ENCODE measurements around the gene RIMBP2.

The RIMBP2 gene

GRCh38 chr12:130414381-130414780 lies 301.7 kb downstream of the RIMBP2 start:
- Histone ChIP-seq H3K36me3 (ENCODE audit: control insufficient read depth, insufficient read depth, low read length) (no peaks in the 10 kb centered on the region), H3K27me3 (ENCODE audit: control insufficient read depth, insufficient read depth, low read length) (no peaks in the 10 kb centered on the region), H3K4me1 (ENCODE audit: control insufficient read depth, insufficient read depth, low read length) (no peaks in the 10 kb centered on the region), H3K9ac (ENCODE audit: low read depth, low read length) (no peak overlapping the region), H3K9me3 (ENCODE audit: control insufficient read depth, insufficient read depth, low read length) (no peaks in the 10 kb centered on the region), H3K4me3 (ENCODE audit: low read depth, low read length) (no peak overlapping the region)

GRCh38 chr12:130413909-130414308 lies 302.2 kb downstream of the RIMBP2 start:
- no peaks in the 10 kb centered on the region for H3K4me1 ChIP-seq (ENCODE audit: control insufficient read depth, insufficient read depth, low read length)
- H3K9ac ChIP-seq (ENCODE audit: low read depth, low read length), result no peak overlapping the region
- no peaks in the 10 kb centered on the region for H3K36me3 ChIP-seq (ENCODE audit: control insufficient read depth, insufficient read depth, low read length)
- H3K9me3 ChIP-seq (ENCODE audit: control insufficient read depth, insufficient read depth, low read length), result no peaks in the 10 kb centered on the region
- H3K27me3 ChIP-seq (ENCODE audit: control insufficient read depth, insufficient read depth, low read length), result no peaks in the 10 kb centered on the region
- H3K4me3 ChIP-seq (ENCODE audit: low read depth, low read length), result no peak overlapping the region

- no peak overlapping the region for H3K4me3 ChIP-seq (ENCODE audit: low read depth, low read length)
- H3K9me3 ChIP-seq (ENCODE audit: control insufficient read depth, insufficient read depth, low read length), result no peaks in the 10 kb centered on the region
- H3K36me3 ChIP-seq (ENCODE audit: control insufficient read depth, insufficient read depth, low read length), result no peaks in the 10 kb centered on the region
- no peaks in the 10 kb centered on the region for H3K27me3 ChIP-seq (ENCODE audit: control insufficient read depth, insufficient read depth, low read length)
- H3K4me1 ChIP-seq (ENCODE audit: control insufficient read depth, insufficient read depth, low read length), result no peaks in the 10 kb centered on the region
- no peak overlapping the region for H3K9ac ChIP-seq (ENCODE audit: low read depth, low read length)
Observed at GRCh38 chr12:130412384-130412783, 303.7 kb downstream of the RIMBP2 start.

GRCh38 chr12:130405332-130405731 lies 310.8 kb downstream of the RIMBP2 start:
- Histone ChIP-seq H3K27me3 (ENCODE audit: control insufficient read depth, insufficient read depth, low read length) (no peaks in the 10 kb centered on the region), H3K9ac (ENCODE audit: low read depth, low read length) (no peak overlapping the region), H3K9me3 (ENCODE audit: control insufficient read depth, insufficient read depth, low read length) (no peaks in the 10 kb centered on the region), H3K36me3 (ENCODE audit: control insufficient read depth, insufficient read depth, low read length) (no peaks in the 10 kb centered on the region), H3K4me1 (ENCODE audit: control insufficient read depth, insufficient read depth, low read length) (peaks cover 3% of the 10 kb centered on the region), H3K4me3 (ENCODE audit: low read depth, low read length) (no peak overlapping the region)

GRCh38 chr12:130401703-130402102 lies 314.4 kb downstream of the RIMBP2 start:
- Histone ChIP-seq H3K36me3 (ENCODE audit: control insufficient read depth, insufficient read depth, low read length) (no peaks in the 10 kb centered on the region), H3K9ac (ENCODE audit: low read depth, low read length) (no peak overlapping the region), H3K9me3 (ENCODE audit: control insufficient read depth, insufficient read depth, low read length) (no peaks in the 10 kb centered on the region), H3K4me1 (ENCODE audit: control insufficient read depth, insufficient read depth, low read length) (peaks cover 3% of the 10 kb centered on the region), H3K27me3 (ENCODE audit: control insufficient read depth, insufficient read depth, low read length) (no peaks in the 10 kb centered on the region), H3K4me3 (ENCODE audit: low read depth, low read length) (no peak overlapping the region)

- Histone ChIP-seq H3K27me3 (ENCODE audit: control insufficient read depth, insufficient read depth, low read length) (no peaks in the 10 kb centered on the region), H3K9me3 (ENCODE audit: control insufficient read depth, insufficient read depth, low read length) (no peaks in the 10 kb centered on the region), H3K36me3 (ENCODE audit: control insufficient read depth, insufficient read depth, low read length) (no peaks in the 10 kb centered on the region), H3K9ac (ENCODE audit: low read depth, low read length) (no peak overlapping the region), H3K4me3 (ENCODE audit: low read depth, low read length) (no peak overlapping the region), H3K4me1 (ENCODE audit: control insufficient read depth, insufficient read depth, low read length) (no peaks in the 10 kb centered on the region)
Observed at GRCh38 chr12:130398100-130398848, 317.8 kb downstream of the RIMBP2 start.

- Histone ChIP-seq H3K36me3 (ENCODE audit: control insufficient read depth, insufficient read depth, low read length) (no peaks in the 10 kb centered on the region), H3K27me3 (ENCODE audit: control insufficient read depth, insufficient read depth, low read length) (no peaks in the 10 kb centered on the region), H3K4me3 (ENCODE audit: low read depth, low read length) (no peak overlapping the region), H3K4me1 (ENCODE audit: control insufficient read depth, insufficient read depth, low read length) (no peaks in the 10 kb centered on the region), H3K9ac (ENCODE audit: low read depth, low read length) (no peak overlapping the region), H3K9me3 (ENCODE audit: control insufficient read depth, insufficient read depth, low read length) (no peaks in the 10 kb centered on the region)
Observed at GRCh38 chr12:130396667-130397066, 319.4 kb downstream of the RIMBP2 start.

- no peaks in the 10 kb centered on the region for H3K27me3 ChIP-seq (ENCODE audit: control insufficient read depth, insufficient read depth, low read length)
- no peaks in the 10 kb centered on the region for H3K4me1 ChIP-seq (ENCODE audit: control insufficient read depth, insufficient read depth, low read length)
- no peak overlapping the region for H3K4me3 ChIP-seq (ENCODE audit: low read depth, low read length)
- no peaks in the 10 kb centered on the region for H3K9me3 ChIP-seq (ENCODE audit: control insufficient read depth, insufficient read depth, low read length)
- no peaks in the 10 kb centered on the region for H3K36me3 ChIP-seq (ENCODE audit: control insufficient read depth, insufficient read depth, low read length)
- no peak overlapping the region for H3K9ac ChIP-seq (ENCODE audit: low read depth, low read length)
Observed at GRCh38 chr12:130394906-130395305, 321.2 kb downstream of the RIMBP2 start.

GRCh38 chr12:130391186-130391585 lies 324.9 kb downstream of the RIMBP2 start:
- no peaks in the 10 kb centered on the region for H3K27me3 ChIP-seq (ENCODE audit: control insufficient read depth, insufficient read depth, low read length)
- no peaks in the 10 kb centered on the region for H3K4me1 ChIP-seq (ENCODE audit: control insufficient read depth, insufficient read depth, low read length)
- no peaks in the 10 kb centered on the region for H3K36me3 ChIP-seq (ENCODE audit: control insufficient read depth, insufficient read depth, low read length)
- no peak overlapping the region for H3K4me3 ChIP-seq (ENCODE audit: low read depth, low read length)
- no peaks in the 10 kb centered on the region for H3K9me3 ChIP-seq (ENCODE audit: control insufficient read depth, insufficient read depth, low read length)
- no peak overlapping the region for H3K9ac ChIP-seq (ENCODE audit: low read depth, low read length)

GRCh38 chr12:130385193-130385592 lies 330.9 kb downstream of the RIMBP2 start:
- no peaks in the 10 kb centered on the region for H3K9me3 ChIP-seq (ENCODE audit: control insufficient read depth, insufficient read depth, low read length)
- no peaks in the 10 kb centered on the region for H3K27me3 ChIP-seq (ENCODE audit: control insufficient read depth, insufficient read depth, low read length)
- H3K4me1 ChIP-seq (ENCODE audit: control insufficient read depth, insufficient read depth, low read length), result no peaks in the 10 kb centered on the region
- H3K9ac ChIP-seq (ENCODE audit: low read depth, low read length), result no peak overlapping the region
- no peaks in the 10 kb centered on the region for H3K36me3 ChIP-seq (ENCODE audit: control insufficient read depth, insufficient read depth, low read length)
- H3K4me3 ChIP-seq (ENCODE audit: low read depth, low read length), result no peak overlapping the region

GRCh38 chr12:130384234-130384633 lies 331.9 kb downstream of the RIMBP2 start:
- H3K4me1 ChIP-seq (ENCODE audit: control insufficient read depth, insufficient read depth, low read length), result no peaks in the 10 kb centered on the region
- H3K27me3 ChIP-seq (ENCODE audit: control insufficient read depth, insufficient read depth, low read length), result no peaks in the 10 kb centered on the region
- H3K9me3 ChIP-seq (ENCODE audit: control insufficient read depth, insufficient read depth, low read length), result no peaks in the 10 kb centered on the region
- H3K9ac ChIP-seq (ENCODE audit: low read depth, low read length), result no peak overlapping the region
- no peak overlapping the region for H3K4me3 ChIP-seq (ENCODE audit: low read depth, low read length)
- no peaks in the 10 kb centered on the region for H3K36me3 ChIP-seq (ENCODE audit: control insufficient read depth, insufficient read depth, low read length)

GRCh38 chr12:130382818-130383217 lies 333.3 kb downstream of the RIMBP2 start:
- H3K36me3 ChIP-seq (ENCODE audit: control insufficient read depth, insufficient read depth, low read length), result no peaks in the 10 kb centered on the region
- H3K4me1 ChIP-seq (ENCODE audit: control insufficient read depth, insufficient read depth, low read length), result no peaks in the 10 kb centered on the region
- no peak overlapping the region for H3K4me3 ChIP-seq (ENCODE audit: low read depth, low read length)
- no peaks in the 10 kb centered on the region for H3K9me3 ChIP-seq (ENCODE audit: control insufficient read depth, insufficient read depth, low read length)
- no peak overlapping the region for H3K9ac ChIP-seq (ENCODE audit: low read depth, low read length)
- no peaks in the 10 kb centered on the region for H3K27me3 ChIP-seq (ENCODE audit: control insufficient read depth, insufficient read depth, low read length)
